ENCODE measurements around the gene PEX1. TPM values are rescaled to one million over a fixed set of nuclear protein-coding genes. Genes with fewer than 3 reads are reported as not detected.

Gene PEX1
- total and polyA plus RNA-seq, 9 of the 15 experiments (the other 6 are each of a cell fraction or from before 2014, with no cell fraction given): 9.4 to 32.2 (median 19.9) TPM

- TF ChIP-seq CHAMP1 (IDR thresholded peaks at IDR 0.05): no peak
- TF ChIP-seq NFATC3 (IDR thresholded peaks at IDR 0.05): no peak
- no peak for TF ChIP-seq ZFP36 (IDR thresholded peaks at IDR 0.05; ENCODE audit: low read depth, low read length, partially characterized antibody)
- TF ChIP-seq KHSRP (IDR thresholded peaks at IDR 0.05): no peak
- no peak for TF ChIP-seq SOX6 (IDR thresholded peaks at IDR 0.05)
- no peak for TF ChIP-seq JUNB (CRISPR knock-in tag; conservative IDR thresholded peaks at IDR 0.05)
- no peak for TF ChIP-seq NFYB (IDR thresholded peaks at IDR 0.05; ENCODE audit: extremely low read depth, insufficient read length)
- TF ChIP-seq THAP7 (CRISPR knock-in tag; IDR thresholded peaks at IDR 0.05): 0 out of 2 replicates have a peak, but pooled peaks have one; percentile 14
- no peak for TF ChIP-seq RBM22 (IDR thresholded peaks at IDR 0.05; ENCODE audit: low read depth, low read length, poor library complexity, severe bottlenecking)
- TF ChIP-seq CREM (IDR thresholded peaks at IDR 0.05; ENCODE audit: low read depth): peak; percentile 71
- no peak for TF ChIP-seq KLF6 (CRISPR knock-in tag; IDR thresholded peaks at IDR 0.05; ENCODE audit: borderline replicate concordance)
- no peak for TF ChIP-seq CUX1 (CRISPR knock-in tag; IDR thresholded peaks at IDR 0.05)
- no peak for TF ChIP-seq EHMT2 (IDR thresholded peaks at IDR 0.05)
- peak; percentile 17 for TF ChIP-seq PRDM10 (IDR thresholded peaks at IDR 0.05; ENCODE audit: partially characterized antibody)
- no peak for TF ChIP-seq ETV5 (CRISPR knock-in tag; IDR thresholded peaks at IDR 0.05; ENCODE audit: low read depth)
- TF ChIP-seq HDAC8 (tag; IDR thresholded peaks at IDR 0.05): no peak
These were observed 776 bp downstream of the PEX1 start (continued) for GRCh38 chr7:92527300-92528187.

Measured in K562 (cell line).